NCI-H2196 treated with DMSO at 0.1 percent for 48 hours (cell line): ENCODE data around the gene DCLK1.

Experiments used
- DNase-seq: peaks from one replicate; lab custom pipeline; 2025; ENCODE audit not compliant: unreplicated experiment; lab: John Stamatoyannopoulos, UW

Gene DCLK1

GRCh38 chr13:36131222-36131930 lies at the start of gene DCLK1:
TSS of gene DCLK1 (minus strand) at chr13:36131382.
- DNase-seq = peak; percentile 4

- DNase-seq = no peak
Observed at GRCh38 chr13:36175621-36176020, 44.4 kb upstream of the DCLK1 start.

DNA sequence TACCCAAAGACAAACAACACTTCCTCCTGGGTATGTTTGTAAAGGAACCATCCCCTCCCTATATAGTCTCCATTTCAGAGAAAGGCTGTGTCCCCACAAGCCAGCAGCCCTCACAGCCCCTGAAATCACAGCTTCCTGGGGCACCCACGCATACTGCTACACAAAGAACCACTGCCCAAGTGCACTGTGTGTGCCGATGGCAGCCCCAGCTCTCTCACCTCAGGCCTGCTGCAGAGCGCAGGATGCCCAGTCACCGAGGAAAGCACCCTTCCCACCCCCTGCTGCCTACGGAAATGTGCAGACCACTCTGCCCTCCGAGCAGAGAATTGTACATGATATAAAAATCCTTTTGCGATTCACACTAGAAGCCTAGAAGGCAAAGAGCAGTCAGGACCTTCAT lies 43.7 kb upstream of the DCLK1 start:
- DNase-seq = no peak

GRCh38 chr13:36173571-36174322 lies 42.6 kb upstream of the DCLK1 start:
- DNase-seq = no peak

DNA sequence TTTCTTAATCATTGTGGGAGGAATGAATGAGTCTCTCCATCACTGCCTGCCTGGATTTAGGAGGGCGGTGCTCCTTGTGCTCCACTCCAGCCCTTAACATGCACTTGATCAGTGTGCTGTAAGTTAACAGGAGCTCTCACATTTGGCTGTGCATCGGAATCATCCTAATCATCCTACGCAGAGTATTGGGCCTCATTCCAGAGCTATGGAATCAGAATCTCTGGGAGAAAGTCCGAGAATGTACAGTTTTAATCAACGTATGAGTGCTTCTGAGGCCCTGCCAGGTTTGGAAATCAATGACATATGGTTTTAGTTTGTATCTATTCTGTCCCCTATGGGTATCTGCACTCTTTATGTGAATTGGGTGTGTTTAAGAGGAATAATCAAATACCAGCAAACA lies 34.9 kb upstream of the DCLK1 start:
- DNase-seq = no peak

DNA sequence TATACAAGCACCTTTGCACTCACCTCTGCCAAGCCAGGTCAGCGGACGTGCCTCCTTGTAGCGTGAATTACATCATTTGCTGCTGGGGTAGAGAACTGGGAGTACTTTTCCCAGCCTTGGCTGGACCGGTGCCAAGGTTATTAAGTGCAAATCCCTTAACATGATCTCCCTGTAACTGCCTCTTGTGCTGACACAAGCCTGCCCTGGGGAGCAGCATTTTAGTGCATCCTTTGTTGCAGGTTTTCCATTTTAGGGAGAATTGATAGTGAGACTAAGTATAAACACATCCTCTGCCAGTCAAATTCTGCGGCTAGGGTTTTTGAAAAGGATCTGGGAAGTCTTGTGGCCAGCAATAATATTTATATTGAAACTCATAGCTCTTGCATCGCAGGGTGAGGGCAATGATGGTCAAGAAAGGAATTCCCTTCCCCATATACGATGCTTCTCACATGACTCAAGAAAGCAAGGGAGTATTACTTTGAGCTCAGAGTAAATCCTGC lies 32.7 kb upstream of the DCLK1 start:
- DNase-seq = peak; percentile 66

DNA sequence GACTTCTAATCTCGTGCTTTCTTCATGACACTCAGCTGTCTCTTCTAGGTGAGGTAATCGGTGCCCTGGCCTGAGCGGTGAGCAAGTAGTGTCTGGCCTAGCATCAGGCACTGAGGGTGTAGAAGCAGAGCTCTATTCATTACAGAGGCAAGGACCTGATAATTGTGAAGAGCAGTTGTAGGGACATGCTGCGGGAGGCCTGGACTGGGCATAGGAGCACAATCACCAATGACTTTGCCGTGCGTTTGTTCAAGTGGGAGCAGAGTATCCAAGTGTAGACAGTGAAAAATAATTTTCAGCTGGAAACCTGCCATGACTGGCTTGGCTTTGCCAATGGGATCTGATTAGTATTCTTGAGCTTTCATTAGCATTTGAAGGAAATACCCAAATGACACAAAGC lies 32.1 kb upstream of the DCLK1 start:
- DNase-seq = no peak

DNA sequence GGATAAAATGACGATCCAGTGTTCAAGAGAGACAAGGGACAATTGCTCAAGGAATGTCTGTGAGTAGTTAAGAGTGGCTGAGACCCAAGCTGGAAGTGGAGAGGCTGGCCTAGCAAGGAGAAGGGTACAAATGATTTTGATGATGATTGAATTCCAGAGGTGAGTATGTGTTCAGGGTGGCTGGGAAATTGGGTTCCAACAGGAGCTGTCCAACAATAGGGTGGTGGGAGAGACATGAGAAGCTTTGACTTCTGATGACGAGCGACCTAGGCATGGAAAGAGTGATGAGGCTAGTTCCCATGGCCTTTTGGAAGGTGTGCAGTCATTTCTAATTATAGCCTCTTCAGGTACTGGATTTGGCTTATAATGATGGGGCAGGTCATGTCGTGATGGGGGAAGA lies 29.1 kb upstream of the DCLK1 start:
- DNase-seq = no peak

DNA sequence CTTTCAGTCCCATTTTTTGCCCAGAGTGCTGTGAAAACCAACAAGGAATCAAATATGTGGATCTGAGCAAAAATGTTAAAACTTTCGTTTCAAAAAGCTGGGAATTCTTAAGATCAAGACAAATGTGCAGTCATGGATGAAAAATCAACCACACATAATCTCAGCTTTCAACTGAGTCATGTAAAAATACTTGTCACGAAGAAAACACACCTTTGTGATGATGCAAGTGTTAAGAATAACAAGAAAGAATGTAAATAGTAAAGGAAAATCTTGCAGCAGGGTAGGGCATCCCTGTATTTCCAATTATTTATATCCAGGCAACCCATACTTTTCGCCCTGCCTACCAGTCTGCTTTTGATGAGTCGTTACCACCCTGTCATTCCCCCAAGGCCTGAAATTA lies 27.4 kb upstream of the DCLK1 start:
- DNase-seq = no peak

DNA sequence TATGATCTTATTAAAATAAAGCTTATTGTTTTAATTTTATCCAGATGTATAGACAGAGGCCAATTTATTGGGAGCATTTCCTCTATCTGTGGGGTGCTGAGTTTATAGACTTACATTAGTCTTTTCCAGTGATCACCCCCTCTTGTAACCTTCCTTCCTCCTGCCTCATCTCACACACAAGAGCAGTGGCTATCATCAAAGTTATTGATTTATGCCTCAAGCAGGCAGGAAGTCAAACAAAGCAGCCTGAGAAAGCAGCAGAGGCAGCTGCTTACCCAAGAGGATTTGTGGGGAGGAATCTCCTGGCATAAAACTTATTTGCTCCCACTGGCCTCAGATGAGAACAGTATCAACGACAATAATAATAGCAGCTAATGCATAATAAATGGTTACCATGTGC lies 26.3 kb upstream of the DCLK1 start:
- no peak for DNase-seq

- DNase-seq = no peak
Observed at GRCh38 chr13:36154567-36155291, 23.5 kb upstream of the DCLK1 start.

- no peak for DNase-seq
Observed at GRCh38 chr13:36151591-36151990, 20.4 kb upstream of the DCLK1 start.

GRCh38 chr13:36148446-36148845 lies 17.3 kb upstream of the DCLK1 start:
- no peak for DNase-seq

DNA sequence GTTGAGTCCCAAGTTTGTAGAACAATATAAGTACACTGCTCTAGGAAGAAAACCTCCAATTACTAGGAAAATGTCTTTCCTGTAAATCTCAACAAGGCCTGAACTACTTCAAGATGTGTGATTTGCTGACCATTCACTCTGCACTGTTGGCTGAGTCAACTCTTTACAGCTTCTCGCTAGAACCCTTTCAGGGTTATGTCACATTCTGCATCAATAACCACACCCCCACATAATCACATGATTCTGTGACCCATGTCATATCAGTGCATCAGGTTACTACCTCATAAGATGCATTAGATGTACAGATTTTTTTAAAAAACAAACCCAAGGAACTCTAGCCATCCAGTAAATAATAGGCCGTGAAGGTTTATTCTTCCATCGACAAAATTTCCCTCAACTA lies 16.1 kb upstream of the DCLK1 start:
- DNase-seq = no peak

DNA sequence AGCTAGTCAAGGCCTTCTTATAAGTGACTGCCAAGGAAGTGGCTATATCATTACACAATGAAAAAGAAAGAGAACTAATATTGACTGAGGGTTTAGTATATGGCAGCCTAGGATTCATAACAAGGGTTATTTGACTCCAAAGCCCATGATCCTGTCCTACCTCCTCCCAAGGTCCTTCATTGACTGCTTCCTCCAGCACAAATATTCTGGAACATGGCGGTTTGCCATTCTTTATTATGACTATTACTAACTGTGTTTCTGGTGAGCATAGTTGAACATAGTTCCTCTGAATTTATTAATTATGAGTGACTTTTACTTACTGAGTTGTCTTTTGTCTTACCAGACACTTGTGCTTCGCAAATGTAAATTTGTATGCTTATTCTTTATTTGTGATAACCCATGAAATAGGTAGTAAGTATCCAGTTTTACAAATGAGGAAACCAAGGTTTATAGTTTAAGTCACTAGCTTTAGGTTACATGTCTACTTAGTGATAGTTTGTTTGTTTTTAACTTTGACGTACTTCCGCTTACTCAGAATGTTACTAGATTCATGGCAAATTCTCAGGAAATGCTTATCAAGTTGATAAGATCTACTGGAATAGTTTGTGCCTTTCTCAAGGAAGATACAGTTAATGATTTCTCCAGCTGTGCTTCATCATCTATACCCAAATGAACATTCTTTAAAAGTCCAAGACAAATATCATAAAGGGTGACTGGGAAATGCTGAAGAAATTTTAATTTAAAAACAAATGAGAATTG lies 15.5 kb upstream of the DCLK1 start:
- DNase-seq = no peak

DNA sequence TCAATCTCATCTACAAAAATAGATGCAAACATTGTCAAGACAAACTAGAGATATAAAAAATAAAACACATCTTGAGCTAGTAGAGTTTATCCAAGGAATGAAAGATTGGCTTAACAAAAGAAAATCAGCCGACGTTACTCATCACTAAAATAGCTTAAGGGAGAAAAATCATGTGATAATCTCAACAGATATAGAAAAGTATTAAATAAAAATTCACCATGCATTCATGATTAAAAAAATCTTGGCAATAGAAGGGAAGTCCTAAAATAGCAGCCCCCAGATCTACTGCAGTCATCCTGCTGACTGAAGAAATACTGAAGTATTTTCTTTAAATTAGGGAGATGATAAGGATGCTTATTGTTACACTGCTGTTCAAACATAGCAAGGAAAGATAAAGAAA lies 12.6 kb upstream of the DCLK1 start:
- DNase-seq = no peak

- no peak for DNase-seq
Observed at GRCh38 chr13:36142735-36143134, 11.6 kb upstream of the DCLK1 start.

DNA sequence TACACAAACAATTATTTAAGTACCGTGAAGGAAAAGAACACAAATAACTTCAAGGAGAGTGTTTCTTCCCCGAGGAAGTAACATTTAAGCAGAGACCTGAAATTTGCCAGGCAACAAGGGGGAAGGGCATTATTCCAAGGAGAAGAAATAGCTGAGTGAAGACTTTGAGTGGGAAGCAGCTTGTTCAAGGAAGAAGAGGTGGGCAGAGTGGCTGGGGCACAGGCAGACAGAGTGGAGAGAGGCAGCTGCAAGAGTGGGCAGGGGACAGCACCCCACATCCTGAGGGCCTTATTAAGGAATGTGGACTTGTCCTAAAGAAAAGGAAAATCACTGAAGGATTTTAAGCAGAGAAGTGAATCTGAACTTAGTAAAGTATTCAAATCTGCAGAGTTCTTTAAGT lies 4.7 kb upstream of the DCLK1 start:
- DNase-seq = no peak

DNA sequence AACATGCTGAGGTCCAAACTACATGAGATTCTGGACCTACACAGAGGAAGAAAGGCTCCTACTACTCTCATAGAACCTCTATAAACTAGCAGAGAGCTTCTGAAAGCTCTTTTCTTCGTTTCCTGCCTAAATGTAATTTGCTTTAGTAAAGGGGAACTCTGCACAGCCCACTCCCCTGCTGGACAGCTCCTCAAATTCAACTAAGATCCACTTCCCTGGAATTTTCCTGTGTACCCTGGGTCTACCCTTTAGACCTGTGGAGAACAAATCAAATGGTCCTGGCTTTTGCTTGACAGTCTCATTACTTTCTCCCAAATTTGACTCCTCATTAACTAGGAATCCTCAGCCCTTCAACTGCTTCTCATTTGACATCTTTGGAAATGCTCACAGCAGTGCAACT lies 3.5 kb upstream of the DCLK1 start:
- DNase-seq = no peak

GRCh38 chr13:36133950-36134626 lies 2.9 kb upstream of the DCLK1 start:
- no peak for DNase-seq

DNA sequence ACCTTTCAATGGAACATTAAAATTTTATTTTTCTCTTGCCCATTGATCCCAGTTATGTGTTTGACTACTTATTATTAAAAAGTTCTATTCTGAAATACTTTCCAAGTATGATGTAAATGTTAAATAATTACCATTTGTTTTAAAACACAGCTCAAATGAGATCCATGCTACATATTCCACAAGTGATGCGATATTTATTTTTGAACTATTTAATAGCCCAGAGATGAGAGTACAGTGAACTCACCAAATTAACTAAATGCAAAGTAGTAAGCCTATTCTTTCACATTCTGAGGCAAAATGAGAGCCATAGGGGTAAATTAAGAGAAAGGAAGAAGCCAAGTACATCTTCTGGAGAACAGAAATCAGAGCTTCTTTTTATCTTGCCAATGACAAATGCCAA lies 1.2 kb upstream of the DCLK1 start:
- no peak for DNase-seq
